Pancreas (tissue), 10 donors: ENCODE results near the gene TRAPPC5. TPM values are rescaled to one million over a fixed set of nuclear protein-coding genes. Genes with fewer than 3 reads are reported as not detected.

Source experiments
- ATAC-seq, 4 donors: fragments of 200-7000 bp; cut with Tn5 transposase; one replicate each; pipeline versions ENCODE4 v1.8.0 to v1.9.1; 2020; ENCODE audit warnings: mild to moderate bottlenecking in 4 of 4, moderate library complexity in 4 of 4
- DNase-seq, 6 donors: peaks; one replicate each; pipeline ENCODE4 v3.0.0-alpha.2; 2020
- FAIRE-seq: peaks from 2 replicates; lab custom pipeline; 2012; peaks lifted over from hg19 to GRCh38; lab: Jason Lieb, UNC
- H3K27ac ChIP-seq, 4 donors: fragments of 200-600 bp; sonication (generic); 1 replicate in 3 of 4; 2 replicates in 1 of 4; pipeline versions ENCODE4 v1.5.0 to v1.8.0; 2020
- H3K27me3 ChIP-seq, 4 donors: fragments of 200-600 bp; one replicate each; pipeline ENCODE4 v1.8.0; 2021
- H3K36me3 ChIP-seq, 3 donors: fragments of 200-600 bp; sonication (generic) in 1 of 3; one replicate each; pipeline versions ENCODE4 v1.5.0 to v1.8.0; 2020 to 2021
- H3K4me1 ChIP-seq, 3 donors: fragments of 200-600 bp; one replicate each; pipeline ENCODE4 v1.8.0; 2021
- H3K4me3 ChIP-seq, 4 donors: fragments of 200-600 bp; sonication (generic) in 2 of 4; one replicate each; pipeline versions ENCODE4 v1.5.0 to v1.8.0; 2020 to 2021
- H3K9me3 ChIP-seq, 4 donors: fragments of 200-600 bp; one replicate each; pipeline ENCODE4 v1.8.0; 2021
- CTCF ChIP-seq, 4 donors: fragments of 200-600 bp; sonication (generic) in 3 of 4; IDR thresholded peaks; one replicate each; pipeline versions ENCODE4 v1.5.0 to v1.8.0; 2021; ENCODE audit warnings: antibody characterized with exemption in 4 of 4
- WGBS, 2 donors: extraction: QIAGEN DNeasy Blood & Tissue Kit; methylation state at CpG; one replicate each; pipeline ENCODE4 v1.1.7; 2013; 5-methylcytosine and 5-hydroxymethylcytosine counted together
- intact Hi-C, 3 donors: fragments of 100-400 bp; cut with DNase I; formaldehyde crosslinking; loops; one replicate each; pipeline versions ENCODE4 v1.11.1 to v1.14.2; 2022
- polyA plus RNA-seq, 2 donors: library from polyadenylated mRNA; stranded (reverse); fragments of 200-250 nt; gene quantifications; one replicate each; pipeline ENCODE4 v1.2.3, GENCODE V29; 2013
- total RNA-seq, 6 donors: library from RNA; stranded (reverse); fragmentation: NEBNext Ultra II Directional in 4 of 6; extraction: Animal tissue kit (Norgen Biotek cat#: 25700) in 4 of 6; gene quantifications; one replicate each; pipeline versions ENCODE4 v1.2.1 to v1.2.4, GENCODE V29; 2021 to 2023
- donor health status: healthy with polysubstance abuse.
- donor health status: DM: no; HTN: no; CAD: no; lungs with moderate emphysema.
- donor health status: DM: no; HTN: no; CAD: no.
- donor health status: control.
- donor health status: control.
- donor health status: Bipolar disorder and iron deficiency.
- donor health status: DM: yes; HTN: yes; CAD: no.
- donor health status: DM: no; HTN: no; CAD: no.
- donor health status: DM: no; HTN: no; CAD: no.
- donor health status: DM: yes; HTN: yes; CAD: no.

Gene TRAPPC5
- total and polyA plus RNA-seq, 8 donors = 26.7 to 89.9 (median 43.9) TPM

DNA sequence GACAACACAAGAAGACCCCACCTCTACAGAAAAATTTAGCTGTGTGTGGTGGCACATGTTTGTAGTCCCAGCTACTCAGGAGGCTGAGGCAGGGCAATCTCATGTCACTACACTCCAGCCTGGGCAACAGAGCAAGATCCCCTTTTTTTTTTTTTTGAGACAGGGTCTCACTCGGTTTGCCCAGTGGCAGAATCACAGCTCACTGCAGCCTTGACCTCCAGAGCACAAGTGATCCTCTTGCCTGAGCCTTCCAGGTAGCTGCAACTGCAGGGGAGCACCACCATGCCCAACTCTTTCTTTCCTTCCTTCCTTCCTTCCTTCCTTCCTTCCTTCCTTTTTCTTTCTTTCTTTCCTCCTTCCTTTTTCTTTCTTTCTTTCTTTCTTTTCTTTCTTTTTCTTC is 55.5 kb downstream of the TRAPPC5 start:
- no peak for ATAC-seq
- no peak for TF ChIP-seq CTCF (IDR thresholded peaks at IDR 0.05)
- H3K9me3 ChIP-seq = no peaks in the 10 kb centered on the region
- H3K4me1 ChIP-seq = no peaks in the 10 kb centered on the region
- no peak for FAIRE-seq
- H3K27ac ChIP-seq = no peak overlapping the region
- H3K4me3 ChIP-seq = no peak overlapping the region
- no peaks in the 10 kb centered on the region for H3K27me3 ChIP-seq
- WGBS, 2 donors = 48 to 71% methylated on average over 1 of the region's 1 CpG
- no peak for DNase-seq
- intact Hi-C loops = no loop called here
- H3K36me3 ChIP-seq = no peaks in the 10 kb centered on the region

- Histone ChIP-seq H3K27me3 (no peaks in the 10 kb centered on the region), H3K4me3 (no peak overlapping the region), H3K4me1 (no peaks in the 10 kb centered on the region), H3K9me3 (no peaks in the 10 kb centered on the region), H3K36me3 (no peaks in the 10 kb centered on the region), H3K27ac (no peak overlapping the region)
- no peak for DNase-seq
- no peak for FAIRE-seq
- TF ChIP-seq CTCF (IDR thresholded peaks at IDR 0.05) = no peak
- intact Hi-C loops = no loop called here
- 38 to 67% methylated on average over 11 of the region's 11 CpGs for WGBS, 2 donors
- no peak for ATAC-seq
Measured at GRCh38 chr19:7737215-7737614, 56.6 kb downstream of the TRAPPC5 start.

Other genes starting within 250 kb of the TRAPPC5 start
- gene PEX11G, start 191.8 kb upstream of the TRAPPC5 start, total RNA-seq = 1 to 10 TPM; 1.5 to 3.2 (median 2.2) TPM
- gene PEX11G, start 191.8 kb upstream of the TRAPPC5 start, polyA plus RNA-seq = 1 to 10 TPM; 5.9 to 6.8 TPM
- gene ZNF358, start 164.7 kb upstream of the TRAPPC5 start, total RNA-seq = 10 to 100 TPM; 22.6 to 33.9 (median 23.3) TPM
- 10 to 100 TPM; 35.5 to 68.8 TPM for gene ZNF358, start 164.7 kb upstream of the TRAPPC5 start, polyA plus RNA-seq
- gene MCOLN1, start 158.2 kb upstream of the TRAPPC5 start, total RNA-seq = 10 to 100 TPM in 2 of 6 donors, 1 to 10 TPM in 4; 6.9 to 16.8 (median 9.3) TPM
- gene MCOLN1, start 158.2 kb upstream of the TRAPPC5 start, polyA plus RNA-seq = 10 to 100 TPM; 33.5 to 35.4 TPM
- 10 to 100 TPM; 25.4 to 65.2 (median 32.8) TPM for gene PNPLA6, start 145.1 kb upstream of the TRAPPC5 start, total RNA-seq
- 10 to 100 TPM; 53.7 to 86.2 TPM for gene PNPLA6, start 145.1 kb upstream of the TRAPPC5 start, polyA plus RNA-seq
- gene CAMSAP3, start 85.0 kb upstream of the TRAPPC5 start, total RNA-seq = 10 to 100 TPM; 12.1 to 25.5 (median 20.6) TPM
- gene CAMSAP3, start 85.0 kb upstream of the TRAPPC5 start, polyA plus RNA-seq = 10 to 100 TPM; 52.6 to 64.5 TPM
- gene XAB2, start 51.3 kb upstream of the TRAPPC5 start, total RNA-seq = 10 to 100 TPM; 16.8 to 27.9 (median 22.5) TPM
- 10 to 100 TPM; 63.7 to 71.5 TPM for gene XAB2, start 51.3 kb upstream of the TRAPPC5 start, polyA plus RNA-seq
- gene PET100, start 51.0 kb upstream of the TRAPPC5 start, total RNA-seq = 10 to 100 TPM; 31.6 to 56.6 (median 47.3) TPM
- gene PET100, start 51.0 kb upstream of the TRAPPC5 start, polyA plus RNA-seq = 10 to 100 TPM; 91.0 to 95.6 TPM
- 1 to 10 TPM; 1.1 to 3.7 (median 1.8) TPM for gene PCP2, start 47.1 kb upstream of the TRAPPC5 start, total RNA-seq
- 10 to 100 TPM in 1 of 2 donors, 1 to 10 TPM in 1; 8.8 to 35.6 TPM for gene PCP2, start 47.1 kb upstream of the TRAPPC5 start, polyA plus RNA-seq
- gene STXBP2, start 43.7 kb upstream of the TRAPPC5 start, total RNA-seq = 100 to 1,000 TPM in 1 of 6 donors, 10 to 100 TPM in 5; 45.6 to 104 (median 73.4) TPM
- 100 to 1,000 TPM; 143 to 216 TPM for gene STXBP2, start 43.7 kb upstream of the TRAPPC5 start, polyA plus RNA-seq
- not detected for gene RETN, start 11.8 kb upstream of the TRAPPC5 start, total RNA-seq
- 1 to 10 TPM; 2.2 to 5.9 TPM for gene RETN, start 11.8 kb upstream of the TRAPPC5 start, polyA plus RNA-seq
- 1 to 10 TPM in 1 of 6 donors, under 1 TPM in 3, not detected in 2; 0.16 to 1.5 (median 0.67) TPM for gene MCEMP1, start 3.7 kb upstream of the TRAPPC5 start, total RNA-seq
- under 1 TPM; 0.19 to 0.28 TPM for gene MCEMP1, start 3.7 kb upstream of the TRAPPC5 start, polyA plus RNA-seq
- gene FCER2, start 21.3 kb downstream of the TRAPPC5 start, total RNA-seq = under 1 TPM in 2 of 6 donors, not detected in 4; 0.19 to 0.51 TPM
- under 1 TPM in 1 of 2 donors, not detected in 1; 0.08 TPM for gene FCER2, start 21.3 kb downstream of the TRAPPC5 start, polyA plus RNA-seq
- gene CLEC4G, start 51.3 kb downstream of the TRAPPC5 start, total RNA-seq = 1 to 10 TPM in 1 of 6 donors, under 1 TPM in 2, not detected in 3; 0.16 to 1.1 (median 0.90) TPM
- under 1 TPM; 0.09 to 0.68 TPM for gene CLEC4G, start 51.3 kb downstream of the TRAPPC5 start, polyA plus RNA-seq
- gene CD209, start 66.7 kb downstream of the TRAPPC5 start, total RNA-seq = 1 to 10 TPM in 3 of 6 donors, under 1 TPM in 3; 0.23 to 7.0 (median 1.5) TPM
- under 1 TPM; 0.19 to 0.49 TPM for gene CD209, start 66.7 kb downstream of the TRAPPC5 start, polyA plus RNA-seq
- not detected for gene CLEC4M, start 82.4 kb downstream of the TRAPPC5 start, total RNA-seq
- gene CLEC4M, start 82.4 kb downstream of the TRAPPC5 start, polyA plus RNA-seq = not detected
- gene EVI5L, start 149.4 kb downstream of the TRAPPC5 start, total RNA-seq = 1 to 10 TPM; 3.0 to 5.2 (median 4.6) TPM
- gene EVI5L, start 149.4 kb downstream of the TRAPPC5 start, polyA plus RNA-seq = 1 to 10 TPM; 7.6 to 9.1 TPM
- 1 to 10 TPM; 1.6 to 2.1 (median 1.8) TPM for gene PRR36, start 193.6 kb downstream of the TRAPPC5 start, total RNA-seq
- 1 to 10 TPM; 2.8 to 3.1 TPM for gene PRR36, start 193.6 kb downstream of the TRAPPC5 start, polyA plus RNA-seq
- 1 to 10 TPM; 4.6 to 6.1 (median 5.0) TPM for gene LRRC8E, start 207.7 kb downstream of the TRAPPC5 start, total RNA-seq
- gene LRRC8E, start 207.7 kb downstream of the TRAPPC5 start, polyA plus RNA-seq = 1 to 10 TPM; 2.6 to 3.2 TPM
- 10 to 100 TPM; 13.9 to 21.0 (median 16.1) TPM for gene MAP2K7, start 223.0 kb downstream of the TRAPPC5 start, total RNA-seq
- 10 to 100 TPM; 21.6 to 45.3 TPM for gene MAP2K7, start 223.0 kb downstream of the TRAPPC5 start, polyA plus RNA-seq
- 1 to 10 TPM in 1 of 6 donors, under 1 TPM in 4, not detected in 1; 0.16 to 1.1 (median 0.52) TPM for gene TGFBR3L, start 234.0 kb downstream of the TRAPPC5 start, total RNA-seq
- 1 to 10 TPM in 1 of 2 donors, not detected in 1; 2.2 TPM for gene TGFBR3L, start 234.0 kb downstream of the TRAPPC5 start, polyA plus RNA-seq
- 10 to 100 TPM in 1 of 6 donors, 1 to 10 TPM in 5; 4.9 to 11.3 (median 6.7) TPM for gene SNAPC2, start 239.5 kb downstream of the TRAPPC5 start, total RNA-seq
- 10 to 100 TPM; 10.6 to 12.0 TPM for gene SNAPC2, start 239.5 kb downstream of the TRAPPC5 start, polyA plus RNA-seq
- gene CTXN1, start 245.3 kb downstream of the TRAPPC5 start, total RNA-seq = 1 to 10 TPM in 4 of 6 donors, under 1 TPM in 2; 0.67 to 5.1 (median 1.5) TPM
- 1 to 10 TPM; 1.7 to 2.3 TPM for gene CTXN1, start 245.3 kb downstream of the TRAPPC5 start, polyA plus RNA-seq